D721Med (cell line): Measurements from ENCODE around the gene SEMA6A.

ENCODE experiments used
- DNase-seq: peaks from one replicate; pipeline ENCODE4 v3.0.0; 2011; ENCODE audit warnings: low spot score; ENCODE audit not compliant: insufficient read length
- FAIRE-seq: peaks from 2 replicates; lab custom pipeline; 2011; peaks lifted over from hg19 to GRCh38; lab: Jason Lieb, UNC
- TF ChIP-seq, protein P1 (sequence below): IDR thresholded peaks from 2 replicates; pipeline ENCODE4 v1.5.1; 2012; ENCODE audit warnings: mild to moderate bottlenecking, control low read depth; ENCODE audit not compliant: insufficient read depth; ENCODE audit errors: missing control alignments

Gene SEMA6A

DNA sequence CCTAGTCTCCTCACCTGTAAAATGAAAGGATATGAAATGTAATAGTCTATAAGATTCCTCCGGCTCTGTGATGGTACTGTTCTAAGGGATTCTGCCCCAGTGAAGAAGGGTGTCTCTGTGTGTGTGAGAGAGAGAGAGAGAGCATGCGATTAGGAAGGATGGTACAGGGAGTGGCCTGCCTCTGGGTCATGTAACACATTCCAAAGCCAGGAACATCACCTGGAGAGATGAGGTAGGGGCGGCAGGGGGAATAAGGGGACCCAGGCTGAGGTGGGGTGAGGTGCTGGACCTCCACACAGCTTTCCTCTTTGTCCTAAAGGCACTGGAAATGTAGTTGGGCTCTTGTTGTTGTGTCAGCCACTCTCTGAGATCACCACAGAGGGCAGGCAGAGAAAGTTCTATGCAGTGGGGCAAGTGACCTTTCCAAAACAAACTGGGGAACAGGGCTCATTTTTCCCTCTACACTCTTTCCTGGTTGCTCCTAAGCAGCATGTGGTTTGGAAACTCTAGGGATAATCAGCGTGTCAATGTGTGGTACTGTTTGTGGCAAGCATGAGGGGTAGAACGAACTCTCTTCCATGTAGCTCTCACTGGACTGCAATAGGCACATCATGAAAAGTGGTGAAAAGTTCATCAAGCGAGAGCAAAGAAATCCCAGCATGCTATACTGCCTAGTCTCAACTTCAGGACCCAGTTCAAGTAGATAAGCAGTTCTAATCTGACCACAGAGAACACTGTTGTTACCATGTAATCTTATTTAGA, 65.0 kb downstream of the SEMA6A start:
- no peak for DNase-seq
- TF ChIP-seq, protein P1, sequence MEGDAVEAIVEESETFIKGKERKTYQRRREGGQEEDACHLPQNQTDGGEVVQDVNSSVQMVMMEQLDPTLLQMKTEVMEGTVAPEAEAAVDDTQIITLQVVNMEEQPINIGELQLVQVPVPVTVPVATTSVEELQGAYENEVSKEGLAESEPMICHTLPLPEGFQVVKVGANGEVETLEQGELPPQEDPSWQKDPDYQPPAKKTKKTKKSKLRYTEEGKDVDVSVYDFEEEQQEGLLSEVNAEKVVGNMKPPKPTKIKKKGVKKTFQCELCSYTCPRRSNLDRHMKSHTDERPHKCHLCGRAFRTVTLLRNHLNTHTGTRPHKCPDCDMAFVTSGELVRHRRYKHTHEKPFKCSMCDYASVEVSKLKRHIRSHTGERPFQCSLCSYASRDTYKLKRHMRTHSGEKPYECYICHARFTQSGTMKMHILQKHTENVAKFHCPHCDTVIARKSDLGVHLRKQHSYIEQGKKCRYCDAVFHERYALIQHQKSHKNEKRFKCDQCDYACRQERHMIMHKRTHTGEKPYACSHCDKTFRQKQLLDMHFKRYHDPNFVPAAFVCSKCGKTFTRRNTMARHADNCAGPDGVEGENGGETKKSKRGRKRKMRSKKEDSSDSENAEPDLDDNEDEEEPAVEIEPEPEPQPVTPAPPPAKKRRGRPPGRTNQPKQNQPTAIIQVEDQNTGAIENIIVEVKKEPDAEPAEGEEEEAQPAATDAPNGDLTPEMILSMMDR, result no peak
- FAIRE-seq, result no peak

DNA sequence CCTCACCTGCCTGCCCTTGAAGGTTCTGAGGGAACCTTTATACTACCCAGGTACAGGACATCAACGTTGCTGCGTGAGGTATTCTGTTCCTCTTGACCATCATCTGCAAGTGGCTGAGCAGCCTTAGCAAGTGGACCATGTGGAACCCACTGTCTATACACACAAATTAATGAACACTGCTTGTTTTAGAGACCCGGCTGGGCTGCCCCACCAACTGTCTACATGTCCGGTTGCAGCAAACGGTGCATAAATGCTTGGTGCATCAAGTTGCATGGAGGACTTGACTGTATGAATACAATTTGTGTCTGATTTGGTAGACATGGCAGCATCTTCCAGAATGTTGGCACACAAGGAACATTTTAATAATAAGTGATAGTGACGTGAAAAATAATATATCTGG, 65.8 kb downstream of the SEMA6A start:
- FAIRE-seq (no peak), DNase-seq (no peak)
- TF ChIP-seq, protein P1, result no peak

DNA sequence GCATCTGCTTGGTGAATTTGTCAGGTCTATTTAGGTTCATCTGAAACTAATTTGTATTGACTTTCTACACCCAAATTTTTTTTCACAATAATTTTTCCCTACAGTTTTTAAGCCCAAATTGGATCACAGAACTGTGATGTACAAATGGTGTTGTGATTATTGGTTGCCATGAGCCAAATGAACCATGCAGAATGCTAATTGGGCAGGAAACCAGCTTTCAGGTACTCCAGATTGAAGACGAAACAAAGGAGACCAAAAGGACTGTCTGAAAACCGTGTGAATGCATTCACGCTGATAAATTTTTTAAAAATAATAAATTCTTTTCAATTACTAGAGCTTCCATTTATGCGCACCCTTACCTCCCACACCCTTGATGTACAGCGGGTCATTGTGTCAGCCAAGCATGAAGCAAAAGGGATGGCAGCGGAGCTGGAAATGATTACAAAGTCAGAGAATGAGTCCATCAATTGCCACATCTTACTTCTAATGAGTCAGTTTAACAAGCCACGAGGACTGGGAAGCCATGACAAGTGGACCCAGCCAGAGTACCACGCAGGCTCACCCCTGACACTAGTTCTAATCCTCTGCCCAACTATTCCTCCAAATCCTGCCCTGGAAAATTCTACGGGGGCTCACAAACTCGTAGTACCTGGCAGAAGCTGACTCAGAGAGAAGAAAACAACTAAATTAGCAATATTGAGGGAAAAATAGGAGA, 66.5 kb downstream of the SEMA6A start:
- no peak for DNase-seq
- FAIRE-seq, result no peak
- TF ChIP-seq, protein P1, result no peak

DNA sequence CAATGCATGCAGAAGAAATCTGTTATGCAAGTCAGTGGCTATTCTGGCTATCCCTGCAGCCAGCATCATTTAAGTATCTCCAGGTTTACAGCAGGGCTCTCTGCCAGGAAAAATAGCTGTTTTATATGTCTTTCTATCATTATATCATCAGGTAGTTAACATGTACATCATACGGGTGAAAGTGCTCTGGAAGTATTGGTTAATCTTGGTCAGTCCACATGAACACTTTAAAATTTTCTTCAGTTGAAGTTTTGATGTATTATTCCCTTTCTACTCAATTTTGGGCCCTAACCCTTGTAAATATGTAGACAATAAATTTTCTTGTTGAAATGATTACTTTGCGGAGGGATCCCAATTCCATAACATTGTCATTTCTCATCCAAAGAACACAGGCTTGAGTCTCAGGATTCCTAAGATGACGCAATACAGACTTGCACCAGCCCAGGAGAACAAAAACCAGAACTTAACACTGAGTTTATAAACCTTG, 67.5 kb downstream of the SEMA6A start:
- TF ChIP-seq, protein P1, result no peak
- FAIRE-seq, result no peak

DNA sequence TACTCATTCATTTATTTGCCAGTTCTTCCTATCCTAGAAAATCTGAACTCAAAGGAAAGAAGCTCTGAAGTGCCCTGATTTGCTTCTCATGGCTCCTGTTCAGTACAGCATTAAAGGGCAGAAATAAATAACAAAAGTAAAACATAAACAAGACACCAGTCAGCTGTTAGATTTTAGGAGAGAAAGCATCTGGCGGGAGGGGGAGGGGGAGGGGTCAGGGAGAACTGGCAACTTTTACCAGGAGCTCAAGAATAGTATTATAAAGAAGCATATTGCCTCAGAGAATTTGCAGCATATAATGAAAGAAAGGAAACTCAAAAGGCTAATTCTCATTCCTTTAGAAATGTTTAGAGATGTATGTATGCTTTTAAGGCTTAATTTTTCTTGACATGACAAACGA, 68.1 kb downstream of the SEMA6A start:
- TF ChIP-seq, protein P1, result no peak
- DNase-seq (no peak), FAIRE-seq (no peak)

More for the DNA sequence above, 67.5 kb downstream of the SEMA6A start:
- DNase-seq, result no peak

DNA sequence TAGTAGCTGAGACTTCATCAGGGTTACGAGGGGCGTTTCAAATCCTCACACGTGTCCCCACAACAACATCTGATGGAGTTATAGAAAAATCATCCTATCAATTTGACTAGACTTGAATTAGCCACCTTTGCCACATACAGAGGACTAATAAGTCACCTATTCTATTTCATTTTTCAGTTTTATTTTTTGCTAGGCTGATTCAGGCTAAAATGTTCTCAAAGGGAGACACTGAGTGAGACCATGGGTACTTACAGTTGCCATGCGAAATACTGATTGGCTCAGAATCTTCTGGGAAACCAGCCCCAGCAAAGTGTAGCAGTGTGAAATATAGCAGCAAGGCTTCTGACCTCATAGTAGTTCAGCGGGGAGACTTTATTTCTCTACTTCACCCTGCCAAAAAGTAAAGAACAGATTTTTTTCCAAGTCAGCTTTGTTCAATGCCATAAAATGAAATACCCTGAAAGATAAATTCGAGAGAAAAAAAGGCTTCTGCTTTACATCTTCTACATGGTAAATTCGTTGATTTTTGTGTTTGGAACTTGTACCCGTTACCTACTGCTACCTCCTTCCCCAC, 69.9 kb downstream of the SEMA6A start:
- DNase-seq (no peak), FAIRE-seq (no peak)
- TF ChIP-seq, protein P1, result no peak

DNA sequence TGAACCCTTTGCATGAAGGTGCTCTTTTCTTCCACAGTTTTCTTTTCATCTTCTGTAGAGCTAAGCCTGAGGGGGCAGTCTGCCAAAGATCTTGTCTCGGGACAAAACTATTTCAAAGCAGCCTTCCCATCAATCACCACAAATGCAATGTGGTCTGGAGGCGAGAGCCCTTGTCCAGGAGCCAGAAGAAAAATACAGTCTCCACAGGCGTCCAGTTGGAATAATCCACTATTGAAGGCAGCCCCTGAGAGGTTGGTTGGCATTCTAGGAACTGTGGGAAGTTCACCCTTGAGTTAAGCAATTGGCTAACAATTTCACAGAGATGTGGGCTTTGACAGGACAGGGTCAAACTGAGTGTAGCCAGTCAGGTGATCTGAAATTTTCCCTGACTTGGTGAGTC, 72.0 kb downstream of the SEMA6A start:
- TF ChIP-seq, protein P1, result no peak
- DNase-seq (no peak), FAIRE-seq (no peak)
